IMR-90 (cell line): ENCODE measurements around the gene CCR8. TPM values are rescaled to one million over a fixed set of nuclear protein-coding genes. Genes with fewer than 3 reads are reported as not detected.

Experiments
- ATAC-seq: fragments of 200-7000 bp; cut with Tn5 transposase; 2 replicates; pipeline ENCODE4 v1.9.1; 2020; ENCODE audit warnings: low read depth, mild to moderate bottlenecking, moderate library complexity
- BruUV-seq: library from RNA; stranded (reverse); fragments of 400-500 nt; replicated peaks from 2 replicates; lab custom pipeline; 2021; lab: Mats Ljungman, UMichigan
- CTCF ChIA-PET: fragments of 300-600 bp; formaldehyde crosslinking; extraction: SDS; loops from one replicate; lab custom pipeline; 2021; ENCODE audit warnings: antibody characterized with exemption; lab: Yijun Ruan, JAX
- POLR2A ChIA-PET: fragments of 300-600 bp; sonication (Branson Sonifier 250); formaldehyde crosslinking; loops from one replicate; lab custom pipeline; 2022; ENCODE audit warnings: antibody characterized with exemption; ENCODE audit not compliant: unreplicated experiment; lab: Charles Lee
- DNase-seq: peaks from one replicate; pipeline ENCODE4 v3.0.0; 2013
- H2AFZ ChIP-seq: replicated peaks from 2 replicates; pipeline ENCODE3; 2013; ENCODE audit warnings: low read length, mild to moderate bottlenecking; ENCODE audit not compliant: poor library complexity
- H2AK5ac ChIP-seq: 2 replicates; pipeline ENCODE4 v1.6.1; 2013; ENCODE audit warnings: low read depth, low read length, inconsistent platforms
- H2AK9ac ChIP-seq: replicated peaks from 2 replicates; pipeline ENCODE3; 2013; ENCODE audit warnings: mild to moderate bottlenecking, low read depth, low read length, moderate library complexity; ENCODE audit not compliant: poor library complexity
- H2BK120ac ChIP-seq: 2 replicates; pipeline ENCODE4 v1.6.1; 2013; ENCODE audit warnings: low read depth, low read length, inconsistent platforms
- H2BK15ac ChIP-seq: 3 replicates; pipeline ENCODE4 v1.6.1; 2013; ENCODE audit warnings: low read depth, low read length, inconsistent platforms
- H2BK20ac ChIP-seq: 2 replicates; pipeline ENCODE4 v1.6.1; 2013; ENCODE audit warnings: low read depth, mild to moderate bottlenecking, inconsistent platforms, low read length, moderate library complexity
- H2BK5ac ChIP-seq: 2 replicates; pipeline ENCODE4 v1.6.1; 2013; ENCODE audit warnings: mild to moderate bottlenecking, low read depth, low read length, inconsistent platforms; ENCODE audit not compliant: poor library complexity, severe bottlenecking
- H3K14ac ChIP-seq: replicated peaks from 2 replicates; pipeline ENCODE4 v1.6.1; 2013; ENCODE audit warnings: low read depth, low read length, inconsistent platforms
- H3K18ac ChIP-seq: 2 replicates; pipeline ENCODE4 v1.6.1; 2013; ENCODE audit warnings: low read depth, low read length, control low read depth
- H3K23ac ChIP-seq: 2 replicates; pipeline ENCODE4 v1.6.1; 2013; ENCODE audit warnings: low read depth, low read length, inconsistent platforms
- H3K27ac ChIP-seq: 2 replicates; pipeline ENCODE4 v1.5.1; 2013; ENCODE audit warnings: mild to moderate bottlenecking, control low read depth, low read length; ENCODE audit not compliant: insufficient read depth
- H3K27me3 ChIP-seq: 2 replicates; pipeline ENCODE4 v1.6.1; 2013; ENCODE audit warnings: low read length; ENCODE audit not compliant: control insufficient read depth, insufficient read depth
- H3K36me3 ChIP-seq: 2 replicates; pipeline ENCODE4 v1.6.1; 2013; ENCODE audit warnings: low read length, mixed read lengths; ENCODE audit not compliant: control insufficient read depth, insufficient read depth
- H3K4ac ChIP-seq: 2 replicates; pipeline ENCODE4 v1.6.1; 2013; ENCODE audit warnings: low read depth, low read length, inconsistent platforms
- H3K4me1 ChIP-seq: 2 replicates; pipeline ENCODE4 v1.6.1; 2013; ENCODE audit warnings: low read length, mixed read lengths; ENCODE audit not compliant: control insufficient read depth, insufficient read depth
- H3K4me2 ChIP-seq: 2 replicates; pipeline ENCODE4 v1.6.1; 2013; ENCODE audit warnings: low read depth, mild to moderate bottlenecking, control low read depth, low read length, moderate library complexity
- H3K4me3 ChIP-seq: 2 replicates; pipeline ENCODE4 v1.5.1; 2013; ENCODE audit warnings: low read depth, mild to moderate bottlenecking, control low read depth, low read length, moderate library complexity; ENCODE audit not compliant: insufficient read depth
- H3K56ac ChIP-seq: 2 replicates; pipeline ENCODE4 v1.6.1; 2013; ENCODE audit warnings: low read length, inconsistent platforms; ENCODE audit not compliant: insufficient read depth; ENCODE audit errors: extremely low read depth
- H3K79me1 ChIP-seq, 2 experiments: 2 replicates each; pipeline ENCODE4 v1.6.1; 2013; ENCODE audit warnings: low read length in 2 of 2, inconsistent platforms in 1 of 2, low read depth in 1 of 2
- H3K9ac ChIP-seq: 2 replicates; pipeline ENCODE4 v1.6.1; 2013; ENCODE audit warnings: low read depth, low read length, control low read depth
- H3K9me1 ChIP-seq: 2 replicates; pipeline ENCODE4 v1.6.1; 2013; ENCODE audit warnings: low read length, inconsistent platforms; ENCODE audit not compliant: insufficient read depth
- H3K9me3 ChIP-seq: 2 replicates; pipeline ENCODE4 v1.6.1; 2013; ENCODE audit warnings: low read length; ENCODE audit not compliant: control insufficient read depth, insufficient read depth
- H4K20me1 ChIP-seq: 2 replicates; pipeline ENCODE4 v1.6.1; 2013; ENCODE audit warnings: low read length, inconsistent platforms; ENCODE audit not compliant: insufficient read depth
- H4K5ac ChIP-seq: 2 replicates; pipeline ENCODE4 v1.6.1; 2013; ENCODE audit warnings: mild to moderate bottlenecking, low read depth, low read length, control low read depth
- H4K8ac ChIP-seq, 2 experiments: 2 replicates each; pipeline ENCODE4 v1.6.1; 2013; ENCODE audit warnings: low read depth in 2 of 2, low read length in 2 of 2, control low read depth in 1 of 2, inconsistent platforms in 1 of 2
- H4K91ac ChIP-seq: 2 replicates; pipeline ENCODE4 v1.6.1; 2013; ENCODE audit warnings: low read depth, low read length, inconsistent platforms; ENCODE audit not compliant: insufficient read depth
- CTCF ChIP-seq: conservative IDR thresholded peaks from 2 replicates; pipeline ENCODE4 v1.5.1; 2012; ENCODE audit warnings: mild to moderate bottlenecking, low read depth, low read length, improper control_type of control experiment
- ELK1 ChIP-seq: fragments of 150-350 bp; IDR thresholded peaks from 2 replicates; pipeline ENCODE4 v1.6.1; 2016; ENCODE audit warnings: low read depth, mild to moderate bottlenecking, low read length, moderate library complexity, borderline replicate concordance
- MXI1 ChIP-seq: IDR thresholded peaks from 2 replicates; pipeline ENCODE4 v1.6.1; 2012; ENCODE audit warnings: low read depth, mild to moderate bottlenecking, low read length, moderate library complexity, borderline replicate concordance
- NFE2L2 ChIP-seq: fragments of 150-350 bp; IDR thresholded peaks from 2 replicates; pipeline ENCODE4 v1.6.1; 2016; ENCODE audit warnings: low read depth, mild to moderate bottlenecking, low read length
- WGBS, 2 experiments: methylation state at CpG; one replicate each; pipeline versions ENCODE4 v1.1.5 to v1.1.7; 2013; ENCODE audit warnings: missing lambda C conversion rate in 2 of 2; ENCODE audit not compliant: insufficient read length in 1 of 2; ENCODE audit errors: extremely low coverage in 2 of 2; 5-methylcytosine and 5-hydroxymethylcytosine counted together
- dilution Hi-C: fragments of 300-500 bp; cut with HindIII; formaldehyde crosslinking; loops from one replicate; pipeline ENCODE4 v1.14.3; 2018; ENCODE audit warnings: low sequenced_read_pairs; ENCODE audit not compliant: unreplicated experiment
- in situ Hi-C: fragments of 300-500 bp; cut with MboI; formaldehyde crosslinking; loops from 3 replicates; pipeline ENCODE4 v1.14.3; 2019; ENCODE audit warnings: low sequenced_read_pairs, inconsistent platforms, mixed read lengths
- intact Hi-C: fragments of 100-400 bp; cut with micrococcal nuclease; formaldehyde crosslinking; loops from 2 replicates; pipeline ENCODE4 v1.10.0; 2022
- polyA plus RNA-seq, 3 experiments: library from polyadenylated mRNA; depleted of rRNA; stranded (reverse); fragments of >200 nt; gene quantifications; 2 replicates each; pipeline ENCODE4 v1.2.3, GENCODE V29; 2012; ENCODE audit warnings: low replicate concordance in 1 of 3
- total RNA-seq: library from RNA; depleted of rRNA; stranded (reverse); fragments of >200 nt; gene quantifications from 2 replicates; pipeline ENCODE4 v1.2.3, GENCODE V29; 2012

Gene CCR8
- total and polyA plus RNA-seq, 2 of the 4 experiments (the other 2 are of a cell fraction), result not detected

GRCh38 chr3:39339086-39339485, 9.6 kb downstream of the CCR8 start:
- in situ Hi-C loops, result no loop called here
- H4K8ac ChIP-seq, result no peak overlapping the region
- no peak overlapping the region for H2BK20ac ChIP-seq
- ATAC-seq (no peak), DNase-seq (no peak)
- no TSS peak for BruUV-seq
- no peak overlapping the region for H2AK5ac ChIP-seq
- no peaks in the 10 kb centered on the region for H4K20me1 ChIP-seq
- H4K5ac ChIP-seq, result no peak overlapping the region
- no peak overlapping the region for H3K56ac ChIP-seq
- intact Hi-C loops, result no loop called here
- no peaks in the 10 kb centered on the region for H3K9me3 ChIP-seq
- no peaks in the 10 kb centered on the region for H3K27me3 ChIP-seq
- no CpG with 5 or more reads among the region's 1 CpG for WGBS, 2 experiments
- H3K14ac ChIP-seq, result no peak overlapping the region
- H2AK9ac ChIP-seq, result no peak overlapping the region
- H2BK120ac ChIP-seq, result no peak overlapping the region
- POLR2A ChIA-PET, result no interaction called here
- no peak overlapping the region for H2AFZ ChIP-seq
- H3K23ac ChIP-seq, result no peak overlapping the region
- no peaks in the 10 kb centered on the region for H3K36me3 ChIP-seq
- no peak for TF ChIP-seq MXI1
- TF ChIP-seq ELK1, result no peak
- no peak for TF ChIP-seq CTCF
- no peak for TF ChIP-seq NFE2L2
- no peak overlapping the region for H2BK15ac ChIP-seq
- CTCF ChIA-PET, result no interaction called here
- H4K91ac ChIP-seq, result no peak overlapping the region
- dilution Hi-C loops, result no loop called here
- no peak overlapping the region for H3K4me2 ChIP-seq
- no peak overlapping the region for H2BK5ac ChIP-seq
- no peak overlapping the region for H3K4me3 ChIP-seq
- H3K27ac ChIP-seq, result no peak overlapping the region
- H3K9me1 ChIP-seq, result no peaks in the 10 kb centered on the region
- H3K79me1 ChIP-seq, result no peaks in the 10 kb centered on the region
- H3K9ac ChIP-seq, result no peak overlapping the region
- no peak overlapping the region for H3K4ac ChIP-seq
- no peak overlapping the region for H3K18ac ChIP-seq
- no peaks in the 10 kb centered on the region for H3K4me1 ChIP-seq
